H9 (cell line): ENCODE results near the gene ATL1. TPM values are rescaled to one million over a fixed set of nuclear protein-coding genes. Genes with fewer than 3 reads are reported as not detected.

Experiments
- DNase-seq: peaks from one replicate; pipeline ENCODE4 v3.0.0-alpha.2; 2017
- H2AFZ ChIP-seq: one replicate; pipeline ENCODE4 v1.6.1; 2013; ENCODE audit warnings: mild to moderate bottlenecking, low read length, control low read depth, moderate library complexity
- H2AK5ac ChIP-seq: 2 replicates; pipeline ENCODE4 v1.6.1; 2013; ENCODE audit warnings: low read length, control low read depth, mixed read lengths; ENCODE audit not compliant: insufficient read length
- H2BK120ac ChIP-seq: one replicate; pipeline ENCODE4 v1.6.1; 2013; ENCODE audit warnings: low read depth, mild to moderate bottlenecking, low read length, control low read depth, inconsistent platforms; ENCODE audit not compliant: poor library complexity, severe bottlenecking
- H2BK12ac ChIP-seq: 2 replicates; pipeline ENCODE4 v1.6.1; 2013; ENCODE audit warnings: low read length, control low read depth, mixed read lengths, low read depth; ENCODE audit not compliant: insufficient read length
- H2BK15ac ChIP-seq: 2 replicates; pipeline ENCODE4 v1.6.1; 2013; ENCODE audit warnings: low read depth, low read length, control low read depth
- H2BK20ac ChIP-seq: one replicate; pipeline ENCODE4 v1.6.1; 2013; ENCODE audit warnings: low read depth, mild to moderate bottlenecking, low read length, control low read depth, inconsistent platforms; ENCODE audit not compliant: poor library complexity, severe bottlenecking
- H2BK5ac ChIP-seq: 2 replicates; pipeline ENCODE4 v1.6.1; 2013; ENCODE audit warnings: low read length, control low read depth, mixed read lengths; ENCODE audit not compliant: insufficient read length
- H3K14ac ChIP-seq: 2 replicates; pipeline ENCODE4 v1.6.1; 2013; ENCODE audit warnings: low read length, control low read depth; ENCODE audit not compliant: insufficient read depth
- H3K18ac ChIP-seq: 2 replicates; pipeline ENCODE4 v1.6.1; 2013; ENCODE audit warnings: low read depth, mild to moderate bottlenecking, mixed read lengths, low read length, control low read depth; ENCODE audit not compliant: insufficient read length
- H3K23ac ChIP-seq: 2 replicates; pipeline ENCODE4 v1.6.1; 2013; ENCODE audit warnings: low read length, control low read depth, mixed read lengths, low read depth; ENCODE audit not compliant: insufficient read length
- H3K23me2 ChIP-seq: 2 replicates; pipeline ENCODE4 v1.6.1; 2013; ENCODE audit warnings: low read depth, mild to moderate bottlenecking, mixed read lengths, low read length, control low read depth; ENCODE audit not compliant: insufficient read length, poor library complexity, severe bottlenecking
- H3K27ac ChIP-seq: 2 replicates; pipeline ENCODE4 v1.5.1; 2013; ENCODE audit warnings: low read length, control low read depth, mixed read lengths, low read depth; ENCODE audit not compliant: insufficient read length
- H3K27me3 ChIP-seq: 2 replicates; pipeline ENCODE4 v1.6.1; 2013; ENCODE audit warnings: low read length, control low read depth, inconsistent platforms; ENCODE audit not compliant: insufficient read depth
- H3K4ac ChIP-seq: 2 replicates; pipeline ENCODE4 v1.6.1; 2013; ENCODE audit warnings: low read depth, mild to moderate bottlenecking, control low read depth, inconsistent platforms, low read length, moderate library complexity
- H3K4me1 ChIP-seq: 2 replicates; pipeline ENCODE4 v1.6.1; 2013; ENCODE audit warnings: low read length, control low read depth, inconsistent platforms; ENCODE audit not compliant: insufficient read depth
- H3K4me2 ChIP-seq: 2 replicates; pipeline ENCODE4 v1.6.1; 2013; ENCODE audit warnings: low read length, control low read depth, mixed read lengths; ENCODE audit not compliant: insufficient read length, insufficient read depth
- H3K56ac ChIP-seq: 2 replicates; pipeline ENCODE4 v1.6.1; 2013; ENCODE audit warnings: low read depth, mild to moderate bottlenecking, mixed read lengths, low read length, control low read depth; ENCODE audit not compliant: insufficient read length
- H3K79me1 ChIP-seq: 2 replicates; pipeline ENCODE4 v1.6.1; 2013; ENCODE audit warnings: low read depth, mild to moderate bottlenecking, moderate library complexity, low read length, control low read depth, inconsistent platforms; ENCODE audit not compliant: insufficient read depth, poor library complexity, severe bottlenecking
- H3K79me2 ChIP-seq: 2 replicates; pipeline ENCODE4 v1.6.1; 2013; ENCODE audit warnings: low read length, control low read depth, inconsistent platforms; ENCODE audit not compliant: insufficient read depth
- H3K9ac ChIP-seq: 2 replicates; pipeline ENCODE4 v1.6.1; 2013; ENCODE audit warnings: low read length, control low read depth, mixed read lengths; ENCODE audit not compliant: insufficient read length; ENCODE audit errors: extremely low read depth
- H3K9me3 ChIP-seq: one replicate; pipeline ENCODE4 v1.6.1; 2013; ENCODE audit warnings: low read depth, low read length, inconsistent platforms; ENCODE audit not compliant: control insufficient read depth
- H3T11ph ChIP-seq: one replicate; pipeline ENCODE4 v1.6.1; 2013; ENCODE audit warnings: mild to moderate bottlenecking, low read length, control low read depth, inconsistent platforms
- H4K20me1 ChIP-seq: one replicate; pipeline ENCODE4 v1.6.1; 2013; ENCODE audit not compliant: control insufficient read depth, insufficient read length, insufficient read depth
- H4K5ac ChIP-seq: 2 replicates; pipeline ENCODE4 v1.6.1; 2013; ENCODE audit warnings: low read depth, mild to moderate bottlenecking, mixed read lengths, low read length, control low read depth; ENCODE audit not compliant: insufficient read length
- H4K8ac ChIP-seq: replicated peaks from 2 replicates; pipeline ENCODE4 v1.6.1; 2013; ENCODE audit warnings: low read length, control low read depth, mixed read lengths, low read depth; ENCODE audit not compliant: insufficient read length
- H4K91ac ChIP-seq: 2 replicates; pipeline ENCODE4 v1.6.1; 2013; ENCODE audit warnings: low read depth, mild to moderate bottlenecking, moderate library complexity, mixed read lengths, low read length, control low read depth; ENCODE audit not compliant: insufficient read length
- H3K27ac Mint-ChIP-seq, 3 experiments: 2 replicates in 2 of 3; 3 replicates in 1 of 3; pipeline ENCODE4 v1.8.0; 2020 to 2021; ENCODE audit warnings: mixed read lengths in 3 of 3, mild to moderate bottlenecking in 1 of 3, moderate library complexity in 1 of 3
- H3K27me3 Mint-ChIP-seq: 2 replicates; pipeline ENCODE4 v1.8.0; 2021; ENCODE audit warnings: low read depth, mild to moderate bottlenecking, moderate library complexity, mixed read lengths
- H3K36me3 Mint-ChIP-seq, 3 experiments: 2 replicates in 2 of 3; 3 replicates in 1 of 3; pipeline ENCODE4 v1.8.0; 2020 to 2021; ENCODE audit warnings: low read depth in 3 of 3, mixed read lengths in 3 of 3; ENCODE audit not compliant: insufficient read depth in 1 of 3
- H3K4me1 Mint-ChIP-seq, 2 experiments: 2 replicates each; pipeline ENCODE4 v1.8.0; 2020; ENCODE audit warnings: mixed read lengths in 2 of 2
- H3K4me3 Mint-ChIP-seq, 2 experiments: 2 replicates in 1 of 2; 3 replicates in 1 of 2; pipeline ENCODE4 v1.8.0; 2020 to 2021; ENCODE audit warnings: mild to moderate bottlenecking in 2 of 2, mixed read lengths in 2 of 2, moderate library complexity in 1 of 2
- H3K9me3 Mint-ChIP-seq, 2 experiments: 2 replicates in 1 of 2; 3 replicates in 1 of 2; pipeline ENCODE4 v1.8.0; 2020; ENCODE audit warnings: mild to moderate bottlenecking in 2 of 2, mixed read lengths in 2 of 2, moderate library complexity in 1 of 2
- CTCF ChIP-seq: fragments of 200-600 bp; sonication (generic); conservative IDR thresholded peaks from 3 replicates; pipeline ENCODE4 v1.8.0; 2021; ENCODE audit warnings: antibody characterized with exemption, mild to moderate bottlenecking
- WGBS: extraction: QIAGEN DNeasy Blood & Tissue Kit; methylation state at CpG from one replicate; pipeline ENCODE4 v1.1.7; 2013; ENCODE audit warnings: missing lambda C conversion rate, low lambda C conversion rate, mixed read lengths; ENCODE audit not compliant: insufficient read length; ENCODE audit errors: extremely low coverage; 5-methylcytosine and 5-hydroxymethylcytosine counted together
- total RNA-seq: library from RNA; stranded (reverse); gene quantifications from 2 replicates; pipeline ENCODE4 v1.2.1, GENCODE V29; 2021

Gene ATL1
- total RNA-seq, 1 experiment from 2014 or later, result 3.0 TPM

- no peak overlapping the region for H3T11ph ChIP-seq
- no peak overlapping the region for H3K9ac ChIP-seq
- no peak overlapping the region for H2BK5ac ChIP-seq
- DNase-seq, result no peak
- H3K27me3 Mint-ChIP-seq, result no peaks in the 10 kb centered on the region
- peaks cover 10 to 17% of the 10 kb centered on the region in 2 experiments for H3K4me1 Mint-ChIP-seq
- no peaks in the 10 kb centered on the region for H3K36me3 Mint-ChIP-seq
- no peak overlapping the region for H3K27ac Mint-ChIP-seq
- no peak overlapping the region for H2BK15ac ChIP-seq
- no peaks in the 10 kb centered on the region for H3K9me3 ChIP-seq
- no peaks in the 10 kb centered on the region for H3K79me1 ChIP-seq
- WGBS, result no CpG with 5 or more reads among the region's 2 CpGs
- no peaks in the 10 kb centered on the region for H3K9me3 Mint-ChIP-seq
- no peaks in the 10 kb centered on the region for H4K20me1 ChIP-seq
- no peak overlapping the region for H4K8ac ChIP-seq
- H3K56ac ChIP-seq, result no peak overlapping the region
- H3K4me1 ChIP-seq, result no peaks in the 10 kb centered on the region
- no peak overlapping the region for H3K4me2 ChIP-seq
- H2AK5ac ChIP-seq, result no peak overlapping the region
- H2AFZ ChIP-seq, result no peak overlapping the region
- H4K5ac ChIP-seq, result no peak overlapping the region
- no peaks in the 10 kb centered on the region for H3K79me2 ChIP-seq
- no peak for TF ChIP-seq CTCF
- H2BK20ac ChIP-seq, result no peak overlapping the region
- H3K23ac ChIP-seq, result no peak overlapping the region
- H3K18ac ChIP-seq, result no peak overlapping the region
- no peak overlapping the region for H3K14ac ChIP-seq
- no peak overlapping the region for H3K4me3 Mint-ChIP-seq
- H2BK12ac ChIP-seq, result no peak overlapping the region
- no peak overlapping the region for H3K4ac ChIP-seq
- no peak overlapping the region for H2BK120ac ChIP-seq
- no peaks in the 10 kb centered on the region for H3K23me2 ChIP-seq
- no peaks in the 10 kb centered on the region for H3K27me3 ChIP-seq
- H3K27ac ChIP-seq, result no peak overlapping the region
- no peak overlapping the region for H4K91ac ChIP-seq
Measured at GRCh38 chr14:50603565-50603964, 43.6 kb downstream of the ATL1 start.
